Measurements from ENCODE around the gene PIK3C2B.

- TF ChIP-seq CTCF (IDR thresholded peaks at IDR 0.05) (no peak), POLR2A (IDR thresholded peaks at IDR 0.05) (no peak)
Observed at GRCh38 chr1:204487256-204487615, 7.4 kb downstream of the PIK3C2B start.

Measured in transverse colon (tissue), 3 donors.